Measurements from ENCODE around the gene NTSR1.
A peak's percentile ranks its signal among the peaks of the same experiment; 100 is the strongest.

Gene NTSR1

GRCh38 chr20:62806383-62807050 lies 97.9 kb downstream of the NTSR1 start:
- DNase-seq: no peak

GRCh38 chr20:62807444-62808210 lies 99.0 kb downstream of the NTSR1 start:
- DNase-seq: no peak

- peak; percentile 27 to 42 for DNase-seq
Measured at GRCh38 chr20:62808211-62808865, 99.7 kb downstream of the NTSR1 start.

- no peak for DNase-seq
Measured at GRCh38 chr20:62809530-62810428, 101.1 kb downstream of the NTSR1 start.

DNA sequence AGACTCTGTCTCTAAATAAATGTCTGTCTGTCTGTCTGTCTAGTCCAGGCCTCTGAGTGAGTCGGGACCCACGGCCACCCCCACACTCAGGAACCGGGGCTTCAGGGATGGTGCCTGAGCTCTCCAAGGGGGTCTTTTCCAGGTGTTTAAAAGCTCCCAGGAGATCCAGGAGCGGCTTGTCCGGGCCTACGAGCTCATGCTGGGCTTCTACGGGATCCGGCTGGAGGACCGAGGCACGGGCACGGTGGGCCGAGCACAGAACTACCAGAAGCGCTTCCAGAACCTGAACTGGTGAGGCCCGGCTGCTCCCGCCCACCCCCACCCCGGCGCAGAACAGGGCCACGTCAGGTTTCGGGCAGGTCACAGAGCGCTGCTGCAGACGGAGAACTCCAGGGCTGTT lies 102.7 kb downstream of the NTSR1 start:
- DNase-seq: no peak

DNA sequence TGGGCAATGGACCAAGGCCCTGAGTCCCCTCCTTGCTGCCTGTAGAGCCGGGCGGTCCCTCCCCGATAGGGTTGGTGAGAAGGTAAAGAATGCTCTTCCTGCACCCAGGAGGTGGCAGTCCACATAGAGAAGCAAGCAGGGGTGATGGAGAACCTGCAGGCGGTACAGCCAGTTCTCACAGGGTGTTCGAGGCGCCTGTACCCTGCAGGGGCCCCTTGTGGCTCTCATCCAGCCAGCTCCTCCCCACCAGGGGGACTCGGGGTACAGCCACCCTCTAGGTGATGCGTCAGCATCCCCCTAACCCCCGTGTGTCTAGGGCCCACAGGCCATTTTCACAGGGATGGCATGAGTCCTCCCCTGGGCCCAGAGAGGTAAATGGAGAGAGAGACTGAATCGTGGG lies 103.1 kb downstream of the NTSR1 start:
- no peak for DNase-seq
